ENCODE measurements around the gene CCDC149.

The CCDC149 gene

DNA sequence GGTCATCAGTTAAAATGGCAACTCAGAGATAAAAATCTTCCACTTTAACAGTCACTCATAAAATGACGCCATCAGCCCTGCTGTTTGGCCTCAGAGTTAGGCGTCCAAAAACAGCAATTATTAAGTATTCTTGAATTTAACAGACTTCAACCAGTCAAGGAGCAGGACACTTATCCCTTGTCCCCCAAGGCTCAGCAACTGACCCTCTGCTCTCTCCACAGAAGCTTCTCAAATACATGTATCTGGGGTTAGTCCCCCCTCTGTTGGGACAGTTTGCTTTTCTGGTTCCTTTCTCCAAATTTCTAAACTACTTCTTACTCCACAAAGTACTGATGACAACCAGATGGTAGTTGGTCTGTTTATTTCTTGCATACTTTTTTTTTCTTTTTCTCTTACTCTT is 63.1 kb downstream of the CCDC149 start:
- H3K9me3 ChIP-seq (ENCODE audit: control insufficient read depth, low read length), result no peaks in the 10 kb centered on the region
- H3K36me3 ChIP-seq (ENCODE audit: control insufficient read depth, insufficient read depth, low read length), result no peaks in the 10 kb centered on the region
- no peak for DNase-seq
- no peaks in the 10 kb centered on the region for H3K27me3 ChIP-seq (replicated peaks; ENCODE audit: control insufficient read depth, insufficient read depth, low read length, poor library complexity, severe bottlenecking)
- H3K27ac ChIP-seq (ENCODE audit: insufficient read depth, low read length, poor library complexity, severe bottlenecking), result no peak overlapping the region
- H3K4me3 ChIP-seq (ENCODE audit: insufficient read depth, low read depth, low read length, poor library complexity, severe bottlenecking), result no peak overlapping the region
- H3K4me1 ChIP-seq (ENCODE audit: control insufficient read depth, insufficient read depth, low read length, poor library complexity, severe bottlenecking), result no peaks in the 10 kb centered on the region

DNA sequence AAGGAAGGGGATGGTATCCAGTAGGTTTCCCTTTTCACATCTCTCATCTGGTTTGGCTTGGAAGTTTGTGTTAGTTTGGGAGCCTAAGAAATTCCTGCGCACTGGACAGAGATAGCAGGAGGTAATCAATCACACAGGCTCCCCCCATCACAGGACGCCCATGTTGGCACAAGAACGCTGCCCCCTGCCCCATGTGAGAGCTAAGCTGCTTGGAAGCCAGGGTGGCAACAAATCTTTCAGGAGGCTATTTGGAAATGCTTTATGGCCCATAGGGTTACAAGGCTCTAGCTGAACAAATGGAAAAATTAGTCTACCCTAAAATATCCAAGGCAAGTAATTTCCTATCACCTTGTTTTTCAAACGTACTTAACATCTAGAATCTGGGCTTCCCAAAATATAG is 63.5 kb downstream of the CCDC149 start:
- Histone ChIP-seq H3K4me1 (ENCODE audit: control insufficient read depth, insufficient read depth, low read length, poor library complexity, severe bottlenecking) (no peaks in the 10 kb centered on the region), H3K36me3 (ENCODE audit: control insufficient read depth, insufficient read depth, low read length) (no peaks in the 10 kb centered on the region), H3K4me3 (ENCODE audit: insufficient read depth, low read depth, low read length, poor library complexity, severe bottlenecking) (no peak overlapping the region)

DNA sequence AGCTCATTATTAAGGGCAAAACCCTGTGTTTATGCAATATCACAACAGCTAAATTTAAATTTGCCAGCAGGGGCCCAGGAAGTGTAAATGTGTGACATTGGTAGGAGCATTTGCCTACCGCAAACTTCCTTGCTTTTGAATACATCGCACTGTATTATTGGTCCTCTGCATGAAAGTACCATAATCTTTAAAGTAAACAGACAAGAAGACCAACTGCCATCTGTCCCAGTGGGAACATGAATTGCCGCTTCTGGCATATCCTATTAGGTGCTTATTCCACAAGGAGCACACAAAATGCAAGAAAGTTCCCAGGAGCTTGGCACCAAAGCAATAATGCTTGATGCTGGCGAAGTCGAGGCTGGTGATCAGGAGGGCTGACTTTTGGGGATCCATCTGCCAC is 66.1 kb downstream of the CCDC149 start:
- Histone ChIP-seq H3K36me3 (ENCODE audit: control insufficient read depth, insufficient read depth, low read length) (no peaks in the 10 kb centered on the region), H3K4me1 (ENCODE audit: control insufficient read depth, insufficient read depth, low read length, poor library complexity, severe bottlenecking) (no peaks in the 10 kb centered on the region), H3K27me3 (replicated peaks; ENCODE audit: control insufficient read depth, insufficient read depth, low read length, poor library complexity, severe bottlenecking) (no peaks in the 10 kb centered on the region), H3K27ac (ENCODE audit: insufficient read depth, low read length, poor library complexity, severe bottlenecking) (no peak overlapping the region), H3K4me3 (ENCODE audit: insufficient read depth, low read depth, low read length, poor library complexity, severe bottlenecking) (no peak overlapping the region), H3K9me3 (ENCODE audit: control insufficient read depth, low read length) (no peaks in the 10 kb centered on the region)
- DNase-seq, result no peak

More for the DNA sequence above, 63.5 kb downstream of the CCDC149 start:
- Histone ChIP-seq H3K9me3 (ENCODE audit: control insufficient read depth, low read length) (no peaks in the 10 kb centered on the region), H3K27ac (ENCODE audit: insufficient read depth, low read length, poor library complexity, severe bottlenecking) (no peak overlapping the region), H3K27me3 (replicated peaks; ENCODE audit: control insufficient read depth, insufficient read depth, low read length, poor library complexity, severe bottlenecking) (no peaks in the 10 kb centered on the region)
- DNase-seq, result no peak

DNA sequence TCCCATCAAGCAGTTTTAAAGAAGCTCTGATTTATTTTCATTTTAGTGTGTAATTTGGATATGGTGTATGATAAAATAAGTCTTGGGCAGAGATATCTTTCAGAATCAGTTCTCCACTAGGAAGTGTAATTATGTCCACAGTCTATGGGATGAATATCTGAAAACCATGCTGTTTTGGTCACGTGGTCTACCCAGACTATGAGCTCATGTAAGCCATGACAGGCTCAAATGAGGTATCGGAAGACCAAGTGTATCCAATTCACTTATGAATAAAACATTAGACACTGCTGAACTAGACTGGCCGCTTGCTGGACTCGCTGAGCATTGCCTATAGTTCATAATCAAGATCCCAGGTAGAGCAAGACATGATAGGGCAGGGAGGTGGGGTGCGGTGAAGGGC is 66.9 kb downstream of the CCDC149 start:
- Histone ChIP-seq H3K4me1 (ENCODE audit: control insufficient read depth, insufficient read depth, low read length, poor library complexity, severe bottlenecking) (no peaks in the 10 kb centered on the region), H3K36me3 (ENCODE audit: control insufficient read depth, insufficient read depth, low read length) (no peaks in the 10 kb centered on the region), H3K27ac (ENCODE audit: insufficient read depth, low read length, poor library complexity, severe bottlenecking) (no peak overlapping the region), H3K9me3 (ENCODE audit: control insufficient read depth, low read length) (no peaks in the 10 kb centered on the region), H3K4me3 (ENCODE audit: insufficient read depth, low read depth, low read length, poor library complexity, severe bottlenecking) (no peak overlapping the region), H3K27me3 (replicated peaks; ENCODE audit: control insufficient read depth, insufficient read depth, low read length, poor library complexity, severe bottlenecking) (no peaks in the 10 kb centered on the region)
- DNase-seq, result no peak

DNA sequence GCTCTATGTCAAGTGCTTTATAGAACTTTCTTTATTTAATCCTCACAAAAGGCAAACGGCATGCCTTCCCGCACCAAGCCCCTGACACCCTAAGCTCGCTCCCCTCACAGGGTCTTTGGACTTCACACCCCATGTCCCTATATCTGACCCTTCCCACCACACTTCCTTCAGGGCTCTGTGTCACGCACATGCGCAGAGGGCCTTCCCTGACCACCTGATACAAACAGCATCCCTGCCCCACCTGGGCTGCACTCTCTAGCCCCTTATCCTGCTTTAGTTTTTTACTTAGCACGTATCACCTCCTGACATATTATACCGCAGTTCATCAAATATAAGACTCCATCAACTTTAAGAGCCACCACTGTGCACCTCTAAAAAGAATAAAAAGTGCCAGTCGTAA is 67.7 kb downstream of the CCDC149 start:
- Histone ChIP-seq H3K27ac (ENCODE audit: insufficient read depth, low read length, poor library complexity, severe bottlenecking) (no peak overlapping the region), H3K9me3 (ENCODE audit: control insufficient read depth, low read length) (no peaks in the 10 kb centered on the region), H3K4me1 (ENCODE audit: control insufficient read depth, insufficient read depth, low read length, poor library complexity, severe bottlenecking) (no peaks in the 10 kb centered on the region), H3K36me3 (ENCODE audit: control insufficient read depth, insufficient read depth, low read length) (no peaks in the 10 kb centered on the region), H3K27me3 (replicated peaks; ENCODE audit: control insufficient read depth, insufficient read depth, low read length, poor library complexity, severe bottlenecking) (no peaks in the 10 kb centered on the region), H3K4me3 (ENCODE audit: insufficient read depth, low read depth, low read length, poor library complexity, severe bottlenecking) (no peak overlapping the region)
- DNase-seq, result no peak

DNA sequence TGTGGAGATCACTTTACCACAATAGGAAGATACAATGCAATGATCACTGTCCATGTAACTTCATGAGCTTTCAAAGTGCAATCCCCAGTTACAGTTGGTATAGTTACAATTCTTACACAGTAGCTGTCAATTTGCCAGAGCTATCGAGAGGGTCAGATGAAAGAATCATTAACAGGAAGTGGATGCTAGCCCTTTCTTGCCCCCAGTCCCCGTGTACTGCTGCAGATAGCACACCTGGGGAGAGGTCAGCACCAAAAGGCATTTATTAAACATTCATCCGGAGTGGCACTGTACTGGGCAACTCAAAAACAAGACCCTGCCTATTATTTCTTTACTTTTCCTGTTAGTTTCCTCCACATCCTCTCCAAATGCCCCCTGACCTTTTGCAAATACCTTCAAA is 69.7 kb downstream of the CCDC149 start:
- Histone ChIP-seq H3K4me1 (ENCODE audit: control insufficient read depth, insufficient read depth, low read length, poor library complexity, severe bottlenecking) (no peaks in the 10 kb centered on the region), H3K36me3 (ENCODE audit: control insufficient read depth, insufficient read depth, low read length) (no peaks in the 10 kb centered on the region), H3K27ac (ENCODE audit: insufficient read depth, low read length, poor library complexity, severe bottlenecking) (no peak overlapping the region), H3K27me3 (replicated peaks; ENCODE audit: control insufficient read depth, insufficient read depth, low read length, poor library complexity, severe bottlenecking) (no peaks in the 10 kb centered on the region), H3K9me3 (ENCODE audit: control insufficient read depth, low read length) (no peaks in the 10 kb centered on the region), H3K4me3 (ENCODE audit: insufficient read depth, low read depth, low read length, poor library complexity, severe bottlenecking) (no peak overlapping the region)
- DNase-seq, result no peak

DNA sequence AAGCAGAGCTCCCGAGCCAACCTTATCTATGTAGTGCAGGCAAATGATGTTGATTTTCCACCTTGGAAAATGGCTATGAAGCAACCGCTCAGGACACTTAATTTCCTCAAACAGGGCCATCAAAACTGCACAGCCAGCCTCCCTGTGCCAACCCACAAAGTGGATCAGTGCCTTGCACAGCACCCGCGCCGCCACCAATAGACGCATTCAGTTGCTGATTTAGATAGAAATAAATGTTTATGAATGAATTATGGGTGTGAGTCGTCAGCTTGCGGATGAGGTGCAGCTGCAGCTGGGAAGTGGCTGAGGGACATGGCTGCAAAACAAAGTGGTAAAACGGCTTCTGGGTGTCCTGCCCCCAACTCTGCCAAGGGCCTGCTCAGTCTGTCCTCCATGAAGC is 70.5 kb downstream of the CCDC149 start:
- H3K36me3 ChIP-seq (ENCODE audit: control insufficient read depth, insufficient read depth, low read length), result no peaks in the 10 kb centered on the region
- DNase-seq, result no peak
- H3K4me3 ChIP-seq (ENCODE audit: insufficient read depth, low read depth, low read length, poor library complexity, severe bottlenecking), result no peak overlapping the region
- no peaks in the 10 kb centered on the region for H3K4me1 ChIP-seq (ENCODE audit: control insufficient read depth, insufficient read depth, low read length, poor library complexity, severe bottlenecking)
- no peak overlapping the region for H3K27ac ChIP-seq (ENCODE audit: insufficient read depth, low read length, poor library complexity, severe bottlenecking)
- no peaks in the 10 kb centered on the region for H3K9me3 ChIP-seq (ENCODE audit: control insufficient read depth, low read length)
- H3K27me3 ChIP-seq (replicated peaks; ENCODE audit: control insufficient read depth, insufficient read depth, low read length, poor library complexity, severe bottlenecking), result no peaks in the 10 kb centered on the region

DNA sequence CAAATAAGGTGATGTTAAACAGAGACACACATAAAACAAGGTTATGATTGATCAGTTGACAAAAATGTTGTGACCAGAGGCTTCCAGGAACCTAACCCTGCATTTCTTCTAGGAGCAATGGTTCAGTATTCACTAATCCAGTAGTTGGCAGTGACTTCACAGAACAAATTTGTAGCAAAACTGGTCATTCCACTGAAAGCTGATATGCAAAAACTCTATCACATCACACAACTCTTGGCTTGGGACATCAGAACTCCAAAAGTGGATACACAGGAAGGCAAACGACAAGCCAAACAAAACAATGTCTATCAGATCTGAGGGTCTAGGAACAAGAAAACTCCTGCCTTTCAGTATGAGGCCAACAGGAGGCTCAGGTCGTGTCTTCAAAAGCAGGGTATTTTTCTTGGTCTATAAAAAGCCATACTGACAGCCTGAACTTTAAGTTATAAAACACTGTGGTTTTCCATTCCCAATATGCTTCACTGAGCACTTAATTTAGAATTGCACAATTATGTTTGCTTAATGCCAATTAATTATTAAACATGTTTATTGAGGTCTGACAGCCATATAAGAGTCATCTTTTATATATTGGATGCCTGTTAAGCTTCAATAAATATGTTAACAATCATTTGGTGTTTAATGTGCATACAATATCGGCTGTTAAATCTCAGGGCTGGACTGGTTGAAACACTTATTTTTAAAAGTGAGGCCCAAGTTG is 71.9 kb downstream of the CCDC149 start:
- no peaks in the 10 kb centered on the region for H3K9me3 ChIP-seq (ENCODE audit: control insufficient read depth, low read length)
- no peak overlapping the region for H3K4me3 ChIP-seq (ENCODE audit: insufficient read depth, low read depth, low read length, poor library complexity, severe bottlenecking)
- DNase-seq, result no peak
- H3K4me1 ChIP-seq (ENCODE audit: control insufficient read depth, insufficient read depth, low read length, poor library complexity, severe bottlenecking), result no peaks in the 10 kb centered on the region
- no peak overlapping the region for H3K27ac ChIP-seq (ENCODE audit: insufficient read depth, low read length, poor library complexity, severe bottlenecking)
- no peaks in the 10 kb centered on the region for H3K36me3 ChIP-seq (ENCODE audit: control insufficient read depth, insufficient read depth, low read length)
- no peaks in the 10 kb centered on the region for H3K27me3 ChIP-seq (replicated peaks; ENCODE audit: control insufficient read depth, insufficient read depth, low read length, poor library complexity, severe bottlenecking)

DNA sequence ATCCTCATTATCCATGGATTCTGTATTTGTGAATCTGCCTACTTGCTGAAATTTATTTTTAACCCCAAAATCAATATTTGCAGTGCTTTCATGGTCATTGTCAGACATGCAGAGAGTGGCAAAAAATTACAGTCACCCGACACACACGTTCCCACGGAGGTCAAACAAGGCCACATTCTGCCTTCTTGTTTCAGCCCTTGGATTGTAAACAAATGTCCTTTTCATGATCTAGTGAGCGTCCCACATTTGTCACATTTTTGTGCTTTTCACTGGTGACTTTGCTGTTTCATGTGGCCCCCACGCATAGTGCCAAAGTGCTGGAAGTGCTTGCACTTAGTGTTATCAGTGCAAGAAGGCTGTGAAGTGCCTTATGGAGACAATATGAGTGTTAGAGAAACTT is 72.5 kb downstream of the CCDC149 start:
- Histone ChIP-seq H3K4me1 (ENCODE audit: control insufficient read depth, insufficient read depth, low read length, poor library complexity, severe bottlenecking) (no peaks in the 10 kb centered on the region), H3K9me3 (ENCODE audit: control insufficient read depth, low read length) (no peaks in the 10 kb centered on the region), H3K27ac (ENCODE audit: insufficient read depth, low read length, poor library complexity, severe bottlenecking) (no peak overlapping the region), H3K4me3 (ENCODE audit: insufficient read depth, low read depth, low read length, poor library complexity, severe bottlenecking) (no peak overlapping the region), H3K36me3 (ENCODE audit: control insufficient read depth, insufficient read depth, low read length) (no peaks in the 10 kb centered on the region), H3K27me3 (replicated peaks; ENCODE audit: control insufficient read depth, insufficient read depth, low read length, poor library complexity, severe bottlenecking) (no peaks in the 10 kb centered on the region)
- no peak for DNase-seq

DNA sequence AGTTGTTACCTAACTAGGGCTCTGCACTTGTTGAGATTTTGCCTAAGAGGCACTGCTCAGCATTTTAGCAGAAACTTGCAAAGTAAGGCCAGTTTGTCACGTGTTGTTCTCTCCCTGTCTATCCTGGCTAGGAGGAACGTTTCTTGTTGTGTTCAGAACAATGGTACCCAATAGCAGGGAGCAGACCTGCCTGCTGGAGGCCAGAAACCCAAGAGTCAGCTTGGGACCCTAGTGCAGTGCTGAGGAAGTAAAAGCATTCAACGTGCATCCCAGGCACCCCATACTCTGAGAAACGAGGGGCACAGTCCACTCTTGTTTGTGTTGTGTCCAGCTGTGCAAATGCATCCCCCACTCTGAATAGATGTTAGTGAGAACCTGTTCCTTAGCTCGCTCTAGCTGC is 75.1 kb downstream of the CCDC149 start:
- Histone ChIP-seq H3K27ac (ENCODE audit: insufficient read depth, low read length, poor library complexity, severe bottlenecking) (no peak overlapping the region), H3K9me3 (ENCODE audit: control insufficient read depth, low read length) (no peaks in the 10 kb centered on the region), H3K4me3 (ENCODE audit: insufficient read depth, low read depth, low read length, poor library complexity, severe bottlenecking) (no peak overlapping the region), H3K4me1 (ENCODE audit: control insufficient read depth, insufficient read depth, low read length, poor library complexity, severe bottlenecking) (no peaks in the 10 kb centered on the region), H3K36me3 (ENCODE audit: control insufficient read depth, insufficient read depth, low read length) (no peaks in the 10 kb centered on the region), H3K27me3 (replicated peaks; ENCODE audit: control insufficient read depth, insufficient read depth, low read length, poor library complexity, severe bottlenecking) (no peaks in the 10 kb centered on the region)
- no peak for DNase-seq

Data from effector memory CD4-positive, alpha-beta T cell (primary cell).